HG03025 (cell line): ENCODE results near the gene CLDN4.

Source experiments
- ATAC-seq: cut with Tn5 transposase; IDR thresholded peaks from one replicate; pipeline ENCODE4 v1.9.1; 2021; ENCODE audit warnings: mild to moderate bottlenecking, moderate library complexity; ENCODE audit not compliant: unreplicated experiment, low FRiP score

The CLDN4 gene

GRCh38 chr7:73871163-73872011, 40.6 kb downstream of the CLDN4 start:
- no peak for ATAC-seq

- ATAC-seq = no peak
These were observed 41.5 kb downstream of the CLDN4 start for GRCh38 chr7:73872056-73872908.

- ATAC-seq = no peak
These were observed 45.6 kb downstream of the CLDN4 start for GRCh38 chr7:73876361-73876760.

GRCh38 chr7:73876973-73877372, 46.2 kb downstream of the CLDN4 start:
- ATAC-seq = no peak

- no peak for ATAC-seq
These were observed 49.3 kb downstream of the CLDN4 start for GRCh38 chr7:73879977-73880681.

- no peak for ATAC-seq
These were observed 50.0 kb downstream of the CLDN4 start for GRCh38 chr7:73880755-73881328.

- ATAC-seq = no peak
These were observed 50.7 kb downstream of the CLDN4 start for GRCh38 chr7:73881352-73882046.

- ATAC-seq = no peak
These were observed 51.2 kb downstream of the CLDN4 start for GRCh38 chr7:73882047-73882402.
